Cardiac muscle cell (in vitro differentiated cells and primary cell): ENCODE results near the gene IP6K3. TPM values are rescaled to one million over a fixed set of nuclear protein-coding genes. Genes with fewer than 3 reads are reported as not detected.
A peak's percentile ranks its signal among the peaks of the same experiment; 100 is the strongest.

Source experiments
- DNase-seq, 2 donors: peaks; one replicate each; pipeline versions ENCODE4 v3.0.0 to v3.0.0-alpha.2; 2010 to 2017; ENCODE audit warnings: low read depth in 1 of 2, low spot score in 1 of 2
- H3K27ac ChIP-seq: fragments of 200-600 bp; sonication (generic); 2 replicates; pipeline ENCODE4 v1.5.1; 2016
- H3K27me3 ChIP-seq: fragments of 200-600 bp; sonication (generic); 2 replicates; pipeline ENCODE4 v1.6.0; 2016; ENCODE audit warnings: control low read depth
- H3K36me3 ChIP-seq: fragments of 200-600 bp; sonication (generic); 2 replicates; pipeline ENCODE4 v1.5.1; 2016; ENCODE audit warnings: control low read depth
- H3K4me1 ChIP-seq: fragments of 200-600 bp; sonication (generic); 2 replicates; pipeline ENCODE4 v1.8.1; 2017; ENCODE audit warnings: low read depth, mild to moderate bottlenecking, mixed run types
- H3K4me3 ChIP-seq: fragments of 200-600 bp; sonication (generic); 2 replicates; pipeline ENCODE4 v1.5.1; 2016; ENCODE audit warnings: mild to moderate bottlenecking
- H3K9me3 ChIP-seq: fragments of 200-600 bp; sonication (generic); 2 replicates; pipeline ENCODE4 v1.5.1; 2017; ENCODE audit warnings: low read depth, mild to moderate bottlenecking, control low read depth
- polyA plus RNA-seq: library from polyadenylated mRNA; unstranded; fragments of >200 nt; fragmentation: Nextera tagmentation; extraction: Ambion mirVana; gene quantifications from 2 replicates; pipeline ENCODE4 v1.2.1, GENCODE V29; 2016
- total RNA-seq: library from RNA; depleted of rRNA; stranded (reverse); fragments of >200 nt; gene quantifications from 2 replicates; pipeline ENCODE4 v1.2.3, GENCODE V29; 2016
- TF ChIP-seq, protein P1 (sequence below): IDR thresholded peaks from 2 replicates; pipeline ENCODE4 v1.5.1; 2012; ENCODE audit warnings: low read depth, mild to moderate bottlenecking, low read length

IP6K3 gene
- total and polyA plus RNA-seq, 2 experiments from 2014 or later = 2.9 to 5.0 TPM

DNA sequence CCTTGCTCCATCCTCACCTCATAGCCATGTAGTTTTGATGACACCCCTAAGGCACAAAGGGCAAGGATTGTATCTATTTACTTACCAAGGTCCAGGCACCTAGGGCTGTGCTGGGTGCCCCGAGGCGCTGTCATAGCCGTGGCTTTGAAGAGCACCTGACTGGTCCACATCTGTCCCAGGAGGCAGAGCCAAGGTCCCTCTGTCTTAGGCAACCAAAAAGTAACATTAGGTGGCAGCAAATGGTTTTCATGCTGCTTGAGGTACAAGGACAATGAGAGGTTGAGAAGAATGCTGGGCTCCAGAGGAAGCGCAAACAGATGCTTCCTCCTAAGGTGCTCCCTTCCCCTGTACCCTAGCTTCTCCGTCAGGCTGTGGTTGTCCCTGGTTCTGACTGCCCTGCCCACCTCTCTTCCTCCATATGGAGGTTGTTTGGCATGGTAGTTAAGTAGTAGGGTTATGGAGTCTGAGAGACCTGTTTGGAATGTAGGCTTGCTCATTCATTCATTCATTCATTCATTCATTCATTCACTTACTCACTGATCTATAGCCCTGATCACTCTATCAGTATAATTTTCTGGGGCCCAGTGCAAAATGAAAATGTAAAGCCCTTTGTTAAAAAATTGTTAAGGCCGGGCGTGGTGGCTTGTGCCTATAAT lies 32.2 kb downstream of the IP6K3 start:
- Histone ChIP-seq H3K36me3 (no peaks in the 10 kb centered on the region), H3K27ac (no peak overlapping the region)
- TF ChIP-seq, protein P1, sequence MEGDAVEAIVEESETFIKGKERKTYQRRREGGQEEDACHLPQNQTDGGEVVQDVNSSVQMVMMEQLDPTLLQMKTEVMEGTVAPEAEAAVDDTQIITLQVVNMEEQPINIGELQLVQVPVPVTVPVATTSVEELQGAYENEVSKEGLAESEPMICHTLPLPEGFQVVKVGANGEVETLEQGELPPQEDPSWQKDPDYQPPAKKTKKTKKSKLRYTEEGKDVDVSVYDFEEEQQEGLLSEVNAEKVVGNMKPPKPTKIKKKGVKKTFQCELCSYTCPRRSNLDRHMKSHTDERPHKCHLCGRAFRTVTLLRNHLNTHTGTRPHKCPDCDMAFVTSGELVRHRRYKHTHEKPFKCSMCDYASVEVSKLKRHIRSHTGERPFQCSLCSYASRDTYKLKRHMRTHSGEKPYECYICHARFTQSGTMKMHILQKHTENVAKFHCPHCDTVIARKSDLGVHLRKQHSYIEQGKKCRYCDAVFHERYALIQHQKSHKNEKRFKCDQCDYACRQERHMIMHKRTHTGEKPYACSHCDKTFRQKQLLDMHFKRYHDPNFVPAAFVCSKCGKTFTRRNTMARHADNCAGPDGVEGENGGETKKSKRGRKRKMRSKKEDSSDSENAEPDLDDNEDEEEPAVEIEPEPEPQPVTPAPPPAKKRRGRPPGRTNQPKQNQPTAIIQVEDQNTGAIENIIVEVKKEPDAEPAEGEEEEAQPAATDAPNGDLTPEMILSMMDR = no peak

DNA sequence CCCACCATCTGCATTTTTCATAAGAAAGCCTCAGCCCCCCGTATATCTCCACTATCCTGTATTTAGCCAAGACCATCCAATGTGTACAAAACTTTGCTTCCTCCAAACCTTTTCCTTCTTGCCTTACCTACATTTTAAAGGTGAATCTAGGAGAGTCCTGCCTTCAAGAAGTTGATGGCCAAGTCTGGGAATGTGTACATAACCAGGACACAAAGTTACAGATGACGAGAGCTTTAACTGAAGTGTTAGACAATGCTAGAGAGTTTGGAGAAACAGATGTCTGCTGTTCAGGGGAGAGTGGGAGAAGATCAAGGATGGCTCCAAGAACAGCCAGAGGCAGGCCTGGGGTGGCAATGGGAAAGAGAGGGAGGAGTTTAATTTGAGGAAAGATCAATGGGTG lies 32.9 kb downstream of the IP6K3 start:
- no peaks in the 10 kb centered on the region for H3K9me3 ChIP-seq
- DNase-seq = no peak
- TF ChIP-seq, protein P1 = no peak
- H3K27ac ChIP-seq = no peak overlapping the region
- no peaks in the 10 kb centered on the region for H3K4me1 ChIP-seq
- no peaks in the 10 kb centered on the region for H3K36me3 ChIP-seq
- no peaks in the 10 kb centered on the region for H3K27me3 ChIP-seq
- H3K4me3 ChIP-seq = no peak overlapping the region

More for the DNA sequence above, 32.2 kb downstream of the IP6K3 start:
- Histone ChIP-seq H3K27me3 (no peaks in the 10 kb centered on the region), H3K9me3 (no peaks in the 10 kb centered on the region), H3K4me1 (no peaks in the 10 kb centered on the region), H3K4me3 (no peak overlapping the region)
- DNase-seq = no peak

DNA sequence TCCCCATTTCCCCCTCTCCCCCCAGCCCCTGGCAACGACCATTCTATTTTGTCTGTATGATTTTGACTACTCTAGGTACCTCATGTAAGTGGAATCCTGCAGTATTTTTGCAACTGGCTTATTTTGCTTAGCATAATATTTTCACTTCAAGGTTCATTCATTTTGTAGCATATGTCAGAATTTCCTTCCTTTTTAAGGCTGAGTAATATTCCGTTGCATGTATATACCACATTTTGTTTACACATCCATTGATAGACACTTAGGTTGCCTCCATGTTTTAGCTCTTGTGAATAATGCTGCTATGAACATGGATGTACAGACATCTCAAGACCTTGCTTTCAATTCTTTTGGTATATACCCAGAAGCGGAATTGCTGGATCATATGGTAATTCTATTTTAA lies 33.8 kb downstream of the IP6K3 start:
- Histone ChIP-seq H3K9me3 (no peaks in the 10 kb centered on the region), H3K27ac (no peak overlapping the region), H3K27me3 (no peaks in the 10 kb centered on the region), H3K36me3 (no peaks in the 10 kb centered on the region), H3K4me3 (no peak overlapping the region), H3K4me1 (no peaks in the 10 kb centered on the region)
- DNase-seq = no peak
- TF ChIP-seq, protein P1 = no peak

DNA sequence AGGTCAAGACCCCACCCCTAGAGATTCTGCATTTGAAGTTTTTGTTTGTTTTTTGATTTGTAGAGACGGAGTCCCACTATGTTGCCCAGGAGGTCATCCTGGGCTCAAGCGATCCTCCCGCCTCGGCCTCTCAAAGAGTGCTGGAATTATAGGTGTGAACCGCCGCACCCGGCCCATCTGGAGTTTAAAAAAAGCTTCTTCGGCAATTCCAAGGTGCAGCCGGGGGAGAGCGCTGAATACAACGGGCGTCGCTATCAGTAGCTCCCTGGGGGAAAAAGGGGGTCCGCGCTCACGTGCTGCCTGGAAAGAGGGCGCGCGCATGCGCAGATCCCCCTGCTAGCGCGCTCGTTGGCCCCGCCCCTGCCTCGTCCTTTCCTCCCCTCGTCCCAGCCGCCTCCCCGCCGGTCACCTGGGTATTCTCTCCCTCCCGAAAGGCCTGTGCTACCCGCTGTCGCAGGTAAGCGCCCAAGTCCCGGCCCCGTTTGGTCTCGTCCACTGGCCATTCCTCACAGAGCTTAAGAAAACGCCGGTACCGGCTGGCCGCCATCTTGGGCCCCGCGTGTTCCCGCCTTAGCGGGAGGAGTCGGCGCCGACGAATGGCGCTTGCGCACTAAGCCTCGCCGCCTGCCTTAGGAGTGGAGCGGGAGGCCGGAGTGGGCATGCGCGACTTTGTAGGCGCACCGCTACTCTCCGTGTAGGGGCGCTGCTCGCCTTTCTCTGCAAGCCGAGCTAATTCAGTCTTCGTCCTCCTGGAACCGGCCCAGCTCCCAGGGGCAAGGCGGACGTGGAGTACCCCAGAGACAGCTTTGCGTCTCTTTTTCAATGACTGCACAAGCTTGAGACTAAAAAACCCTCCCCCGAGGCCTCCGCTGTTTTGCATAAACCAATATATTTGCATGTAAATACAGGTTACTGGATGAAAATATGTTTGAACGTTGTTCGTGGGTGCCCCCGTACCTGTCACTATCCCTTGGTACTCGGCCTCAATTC lies 35.3 kb downstream of the IP6K3 start, which contains the start of gene UQCC2:
Gene UQCC2, minus strand, starts transcription at position 561 of the 990 bp plus-strand sequence. Its CDS starts 14 bp downstream, at position 547.
- H3K4me3 ChIP-seq = peak within 1 kb of the TSS; percentile 68
- no peaks in the 10 kb centered on the region for H3K36me3 ChIP-seq
- TF ChIP-seq, protein P1 = peak; percentile 72
- H3K4me1 ChIP-seq = no peaks in the 10 kb centered on the region
- H3K9me3 ChIP-seq = no peaks in the 10 kb centered on the region
- no peaks in the 10 kb centered on the region for H3K27me3 ChIP-seq
- peak within 1 kb of the TSS; percentile 93 for H3K27ac ChIP-seq
- peak; percentile 98 to 99 for DNase-seq

DNA sequence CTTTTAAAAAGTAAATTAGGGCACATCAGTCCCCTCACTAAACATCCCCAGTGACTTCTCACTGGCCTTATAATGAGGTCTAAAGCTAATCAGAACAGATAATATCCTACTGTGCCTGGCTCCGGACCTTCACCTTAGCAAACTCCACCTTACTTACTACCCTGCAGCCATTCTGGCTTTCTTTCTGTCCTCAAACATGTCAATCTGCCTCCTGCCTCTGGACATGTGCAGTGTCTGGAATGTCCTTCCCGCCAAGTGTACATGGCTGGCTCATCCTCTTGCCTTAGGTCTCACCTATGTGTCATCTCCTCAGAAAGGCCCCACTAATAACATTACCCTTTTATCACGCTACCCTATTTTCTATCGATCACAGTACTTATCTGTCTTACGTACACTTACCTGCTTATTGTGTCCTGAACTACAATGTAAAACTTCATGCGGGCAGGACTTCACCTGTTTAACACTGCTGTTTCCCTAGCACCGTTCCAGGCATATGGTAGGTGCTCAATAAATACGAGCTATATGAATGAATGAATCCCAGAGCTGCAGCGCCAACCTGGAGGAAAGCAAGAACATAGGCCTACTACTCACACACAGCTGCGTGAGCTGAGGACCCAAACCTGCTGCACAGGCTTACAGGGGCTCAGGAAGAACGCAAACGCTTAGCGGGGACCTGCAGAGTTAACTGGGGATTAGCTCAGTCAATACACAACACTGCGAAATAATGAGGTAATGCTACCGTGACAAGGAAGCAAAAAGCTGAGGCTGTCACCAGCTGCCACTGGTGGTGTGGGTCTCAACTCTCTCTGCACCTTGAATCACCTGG lies 36.2 kb downstream of the IP6K3 start:
- no peak for DNase-seq
- H3K4me1 ChIP-seq = peaks cover 3% of the 10 kb centered on the region
- no peaks in the 10 kb centered on the region for H3K36me3 ChIP-seq
- H3K27me3 ChIP-seq = no peaks in the 10 kb centered on the region
- H3K4me3 ChIP-seq = peak overlapping the region; percentile 68
- H3K9me3 ChIP-seq = no peaks in the 10 kb centered on the region
- H3K27ac ChIP-seq = no peak overlapping the region
- TF ChIP-seq, protein P1 = no peak
